DND-41 (cell line): ENCODE results near the gene DDC.

Experiments
- EZH2 ChIP-seq: IDR thresholded peaks from 3 replicates; pipeline ENCODE4 v1.6.1; 2012; ENCODE audit warnings: borderline replicate concordance, low read depth, mild to moderate bottlenecking, moderate library complexity, low read length, inconsistent platforms; ENCODE audit not compliant: severe bottlenecking
- TF ChIP-seq, protein P1 (sequence below): IDR thresholded peaks from 2 replicates; pipeline ENCODE4 v1.5.1; 2012; ENCODE audit warnings: borderline replicate concordance, low read length, moderate library complexity, mild to moderate bottlenecking; ENCODE audit not compliant: poor library complexity, severe bottlenecking; ENCODE audit errors: extremely low read depth

DNA sequence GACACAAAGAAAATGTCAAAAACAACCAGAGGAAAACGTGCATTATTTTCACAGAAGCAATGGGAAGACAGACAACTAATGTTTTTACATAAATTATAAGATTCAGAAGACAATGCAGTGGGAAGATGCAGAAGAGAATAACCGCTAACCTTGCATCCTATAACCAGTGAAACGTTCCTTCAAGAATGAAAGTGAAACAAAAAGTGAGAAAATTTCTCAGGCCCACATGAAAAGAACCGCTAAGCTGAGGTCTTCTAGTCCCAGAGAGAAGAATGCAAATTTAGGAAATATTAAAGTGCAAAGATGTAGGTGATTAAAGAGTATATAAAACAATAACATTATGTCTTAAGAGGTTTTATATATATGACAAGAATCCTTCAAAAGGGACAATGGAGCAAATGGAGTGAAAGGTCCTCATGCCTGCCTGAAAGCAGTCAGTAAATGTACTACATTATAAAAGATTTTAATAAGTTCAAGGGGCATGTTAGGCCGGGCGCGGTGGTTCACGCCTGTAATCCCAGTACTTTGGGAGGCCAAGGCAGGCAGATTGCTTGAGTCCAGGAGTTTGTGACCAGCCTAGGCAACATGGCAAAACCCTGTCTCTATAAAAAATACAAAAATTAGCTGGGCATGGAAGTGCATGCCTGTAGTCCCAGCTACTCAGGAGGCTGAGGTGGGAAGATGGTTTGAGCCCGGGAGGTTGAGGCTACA lies 43.1 kb upstream of the DDC start:
- no peak for TF ChIP-seq EZH2
- TF ChIP-seq, protein P1, sequence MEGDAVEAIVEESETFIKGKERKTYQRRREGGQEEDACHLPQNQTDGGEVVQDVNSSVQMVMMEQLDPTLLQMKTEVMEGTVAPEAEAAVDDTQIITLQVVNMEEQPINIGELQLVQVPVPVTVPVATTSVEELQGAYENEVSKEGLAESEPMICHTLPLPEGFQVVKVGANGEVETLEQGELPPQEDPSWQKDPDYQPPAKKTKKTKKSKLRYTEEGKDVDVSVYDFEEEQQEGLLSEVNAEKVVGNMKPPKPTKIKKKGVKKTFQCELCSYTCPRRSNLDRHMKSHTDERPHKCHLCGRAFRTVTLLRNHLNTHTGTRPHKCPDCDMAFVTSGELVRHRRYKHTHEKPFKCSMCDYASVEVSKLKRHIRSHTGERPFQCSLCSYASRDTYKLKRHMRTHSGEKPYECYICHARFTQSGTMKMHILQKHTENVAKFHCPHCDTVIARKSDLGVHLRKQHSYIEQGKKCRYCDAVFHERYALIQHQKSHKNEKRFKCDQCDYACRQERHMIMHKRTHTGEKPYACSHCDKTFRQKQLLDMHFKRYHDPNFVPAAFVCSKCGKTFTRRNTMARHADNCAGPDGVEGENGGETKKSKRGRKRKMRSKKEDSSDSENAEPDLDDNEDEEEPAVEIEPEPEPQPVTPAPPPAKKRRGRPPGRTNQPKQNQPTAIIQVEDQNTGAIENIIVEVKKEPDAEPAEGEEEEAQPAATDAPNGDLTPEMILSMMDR, result no peak
